NCI-H1930 (cell line): ENCODE measurements around the gene SURF2.
"Not testable (repeated sequence)": the region's sequence is repeated elsewhere in the genome, so short reads cannot be mapped to it uniquely, and the experiment has no call there.

Experiments
- DNase-seq, 2 experiments: peaks; one replicate each; lab custom pipeline; 2025; lab: John Stamatoyannopoulos, UW

Gene SURF2

DNA sequence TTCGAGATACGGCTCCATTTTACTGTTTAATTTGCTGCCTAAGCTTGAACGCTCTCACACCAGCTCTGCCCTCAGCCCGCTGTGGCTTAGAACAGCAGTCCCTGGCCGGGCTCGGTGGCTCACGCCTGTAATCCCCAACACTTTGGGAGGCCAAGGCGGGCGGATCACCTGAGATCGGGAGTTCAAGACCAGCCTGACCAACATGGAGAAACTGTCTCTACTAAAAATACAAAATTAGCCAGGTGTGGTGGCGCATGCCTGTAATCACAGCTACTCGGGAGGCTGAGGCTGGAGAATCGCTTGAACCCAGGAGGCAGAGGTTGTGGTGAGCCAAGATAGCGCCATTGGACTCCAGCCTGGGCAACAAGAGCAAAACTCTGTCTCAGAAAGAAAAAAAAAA lies 20.9 kb downstream of the SURF2 start:
- DNase-seq: not testable (repeated sequence)

DNA sequence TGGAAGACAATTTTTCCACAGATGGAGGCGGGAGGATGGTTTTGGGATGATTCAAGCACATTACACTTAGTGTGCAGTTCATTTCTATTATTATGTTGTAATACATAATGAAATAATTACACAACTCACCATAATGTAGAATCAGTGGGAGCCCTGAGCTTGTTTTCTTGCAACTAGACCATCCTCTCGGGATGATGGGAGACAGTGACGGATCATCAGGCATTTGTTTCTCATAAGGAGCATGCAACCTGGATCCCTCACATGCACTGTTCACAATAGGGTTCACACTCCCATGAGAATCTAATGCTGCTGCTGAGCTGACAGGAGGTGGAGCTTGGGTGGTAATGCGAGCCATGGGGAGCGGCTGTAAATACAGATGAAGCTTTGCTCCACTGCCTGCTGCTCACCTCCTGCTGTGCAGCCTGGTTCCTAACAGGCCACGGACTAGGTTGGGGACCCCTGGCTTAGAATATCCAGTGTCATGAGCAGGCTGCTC lies 21.4 kb downstream of the SURF2 start:
- no peak for DNase-seq

DNA sequence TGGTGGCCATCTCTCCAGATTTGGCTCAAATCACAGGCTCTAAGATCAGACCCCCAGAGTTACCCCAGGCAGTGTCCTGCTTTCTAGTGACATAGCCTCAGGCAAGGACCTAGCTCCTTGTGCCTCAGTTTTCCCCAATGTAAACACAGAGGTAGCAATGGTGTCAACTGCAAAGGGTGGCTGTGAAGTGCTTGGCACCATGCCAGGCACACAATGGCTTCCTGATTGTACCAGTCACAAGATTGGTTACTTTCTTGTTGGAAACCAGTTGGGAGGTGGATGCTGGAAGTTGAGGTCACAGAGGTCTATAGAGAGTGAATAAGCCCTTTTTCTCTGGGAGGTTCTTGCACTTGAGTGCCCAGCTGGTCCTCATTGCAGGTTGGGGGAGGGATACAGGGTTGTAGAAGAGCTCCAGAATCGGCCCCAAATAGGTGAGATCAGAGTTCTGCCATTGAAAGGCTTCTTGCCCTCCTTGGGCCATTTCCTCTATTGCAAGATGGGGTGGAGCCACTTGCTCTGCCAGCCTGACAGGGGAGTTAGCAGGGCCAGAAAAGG lies 22.1 kb downstream of the SURF2 start:
- DNase-seq: no peak

DNA sequence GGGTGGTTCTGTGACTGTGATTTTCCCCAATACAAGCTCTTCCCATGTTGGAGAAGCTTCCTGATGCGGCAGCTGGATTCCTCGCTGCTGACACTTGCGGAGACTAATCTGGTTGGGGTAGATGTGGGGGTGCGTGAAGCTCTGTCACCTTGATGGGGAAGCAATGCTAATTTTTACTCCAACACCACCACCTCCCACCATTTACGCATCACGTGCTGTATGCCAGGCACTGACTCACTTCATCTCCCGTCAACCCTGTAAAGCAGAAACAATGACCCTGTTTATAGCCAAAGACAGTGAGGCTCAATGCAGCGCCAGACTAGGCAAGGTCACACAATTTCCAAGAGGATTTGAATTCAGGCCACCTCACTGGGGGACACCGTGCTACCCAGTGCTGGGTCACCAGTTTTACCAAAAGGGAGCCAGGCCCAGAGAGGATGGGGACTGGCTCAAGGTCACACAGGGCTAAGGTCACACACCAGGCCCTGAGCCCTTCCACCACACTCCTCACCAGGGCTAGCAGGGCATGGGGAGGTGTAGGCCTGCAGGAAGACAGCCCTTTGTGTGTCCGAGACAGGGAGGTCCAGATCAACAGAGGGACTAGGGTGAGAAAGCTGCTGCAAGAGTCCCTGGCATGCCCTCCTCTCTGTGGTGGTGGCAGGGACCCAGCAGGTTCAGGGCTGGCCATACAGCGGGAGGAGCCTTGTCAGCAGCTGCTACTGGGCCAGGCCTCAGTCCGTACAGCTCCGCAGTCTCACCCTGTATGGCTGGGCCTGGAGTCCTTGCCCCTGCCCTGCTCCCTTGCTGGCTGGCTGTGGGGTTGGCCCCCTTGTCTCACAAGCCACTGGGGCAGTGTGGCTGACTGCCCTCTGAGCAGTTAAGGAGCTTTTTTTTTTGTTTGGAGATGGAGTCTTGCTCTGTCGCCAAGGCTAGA lies 23.1 kb downstream of the SURF2 start:
- DNase-seq: no peak

DNA sequence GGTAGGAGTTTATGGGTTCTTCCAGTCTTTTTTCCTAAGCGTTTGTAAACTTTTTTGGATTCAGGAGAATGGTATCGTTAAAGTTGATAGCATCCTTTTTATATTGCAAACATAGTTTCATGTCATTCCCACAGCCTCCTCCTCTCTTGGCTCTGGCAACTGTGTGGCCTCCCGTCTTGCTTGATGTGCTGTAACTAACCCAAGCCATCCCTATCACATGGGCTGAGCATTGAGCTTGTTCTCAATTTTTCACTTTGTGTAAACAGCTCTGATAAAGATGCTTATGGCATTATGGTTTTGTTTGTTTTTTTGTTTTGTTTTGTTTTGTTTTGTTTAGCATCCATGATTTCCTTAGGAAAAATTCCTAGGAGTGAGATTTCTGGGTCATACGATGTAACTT lies 24.4 kb downstream of the SURF2 start:
- no peak for DNase-seq

DNA sequence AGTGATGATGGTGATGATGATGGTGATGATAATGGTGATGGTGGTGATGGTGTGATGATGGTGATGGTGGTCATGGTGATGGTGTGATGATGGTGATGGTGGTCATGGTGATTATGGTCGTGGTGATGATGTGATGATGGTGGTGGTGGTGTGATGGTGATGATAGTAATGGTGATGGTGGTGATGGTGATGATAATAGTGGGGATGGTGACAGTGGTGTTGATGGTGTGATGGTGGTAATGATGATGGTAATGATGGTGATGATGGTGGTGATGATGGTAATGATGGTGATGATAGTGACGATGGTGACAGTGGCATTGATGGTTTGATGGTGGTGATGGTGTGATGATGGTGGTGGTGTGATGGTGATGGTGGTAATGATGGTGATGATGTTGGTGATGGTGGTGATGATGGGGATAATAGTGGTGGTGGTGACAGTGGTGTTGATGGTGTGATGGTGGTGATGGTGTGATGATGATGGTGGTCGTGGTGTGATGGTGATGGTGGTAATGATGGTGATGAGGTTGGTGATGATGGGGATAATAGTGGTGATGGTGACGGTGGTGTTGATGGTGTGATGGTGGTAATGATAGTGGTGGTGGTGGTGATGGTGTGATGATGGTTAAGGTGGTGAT lies 26.3 kb downstream of the SURF2 start:
- DNase-seq: no peak

DNA sequence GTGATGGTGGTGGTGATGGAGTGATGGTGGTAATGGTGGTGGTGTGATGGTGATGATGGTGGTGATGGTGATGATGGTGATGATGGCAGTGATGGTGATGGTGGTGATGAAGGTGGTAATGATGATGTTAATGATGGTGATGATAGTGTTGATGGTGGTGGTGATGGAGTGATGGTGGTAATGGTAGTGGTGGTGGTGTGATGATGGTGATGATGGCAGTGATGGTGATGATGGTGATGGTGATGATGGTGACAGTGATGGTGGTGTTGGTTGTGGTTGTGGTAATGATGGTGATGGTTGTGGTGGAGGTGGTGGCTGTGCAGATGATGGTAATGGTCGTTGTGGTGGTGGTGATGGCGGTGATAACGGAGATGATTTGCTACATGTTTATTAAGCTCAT lies 27.1 kb downstream of the SURF2 start:
- no peak for DNase-seq

DNA sequence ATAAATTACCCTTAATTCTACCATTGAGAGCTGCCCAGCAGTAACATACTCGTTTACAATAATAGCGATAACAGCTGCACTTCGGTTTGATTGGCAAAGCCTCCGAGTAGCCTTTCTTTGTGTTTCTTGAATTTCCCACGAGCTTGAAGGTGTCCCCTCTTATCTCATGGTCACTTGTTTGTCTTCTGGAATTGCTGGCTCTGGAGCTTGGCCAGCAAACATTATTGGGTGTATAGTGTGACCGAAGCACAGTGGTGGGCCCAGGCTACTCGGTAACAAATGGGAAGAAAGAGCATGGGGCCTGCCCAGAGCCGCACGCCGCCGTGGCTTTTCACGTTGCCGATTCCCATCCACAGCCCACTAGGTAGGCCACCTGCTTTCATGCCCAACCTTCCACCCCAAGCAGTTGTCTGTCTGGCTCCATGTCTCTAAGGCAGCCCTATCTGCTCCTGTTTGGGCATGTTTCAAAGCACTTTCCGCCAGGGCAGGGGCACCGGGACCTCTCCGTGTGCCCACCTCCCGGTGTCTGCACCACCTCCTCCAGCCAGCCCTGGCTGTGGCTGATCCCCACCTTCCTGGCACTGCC lies 28.5 kb downstream of the SURF2 start:
- DNase-seq: no peak

DNA sequence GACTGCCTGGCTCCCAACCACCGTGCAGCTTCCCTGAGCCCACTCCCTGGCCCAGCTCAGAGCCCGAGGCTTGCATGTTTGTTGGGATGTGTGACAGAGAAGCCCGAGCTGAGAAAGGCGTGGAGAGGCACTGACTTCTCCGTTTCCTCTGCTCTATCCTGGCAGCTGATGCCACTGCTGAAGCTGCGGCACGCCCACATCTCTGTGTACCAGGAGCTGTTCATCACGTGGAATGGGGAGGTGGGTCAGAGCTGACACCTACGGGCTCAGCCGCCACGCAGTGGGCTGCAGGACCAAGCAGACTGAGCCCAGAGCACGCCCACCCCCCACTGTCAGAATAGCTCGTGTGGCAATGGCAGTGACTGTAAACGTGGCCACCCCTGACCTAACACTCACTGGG lies 29.1 kb downstream of the SURF2 start:
- DNase-seq: no peak

DNA sequence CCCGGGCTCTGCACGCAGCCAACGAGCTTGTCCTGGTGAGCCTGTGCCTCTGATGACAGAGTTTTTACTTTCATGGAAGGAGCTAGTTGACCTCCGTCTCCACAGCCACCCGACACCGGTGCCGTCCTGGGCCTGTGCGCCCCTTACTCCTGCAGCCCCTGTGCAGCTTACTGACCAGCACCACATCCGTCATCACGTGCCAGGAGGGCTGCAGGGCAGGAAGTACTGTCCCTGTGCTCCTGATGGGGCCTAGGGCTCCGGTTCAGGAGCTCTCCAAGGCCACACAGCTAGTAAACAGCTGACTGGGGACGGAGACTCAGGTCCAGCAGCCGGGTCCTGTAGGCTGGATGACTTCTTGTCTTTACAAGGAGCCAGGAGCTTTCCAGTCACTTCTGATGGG lies 30.0 kb downstream of the SURF2 start:
- no peak for DNase-seq

DNA sequence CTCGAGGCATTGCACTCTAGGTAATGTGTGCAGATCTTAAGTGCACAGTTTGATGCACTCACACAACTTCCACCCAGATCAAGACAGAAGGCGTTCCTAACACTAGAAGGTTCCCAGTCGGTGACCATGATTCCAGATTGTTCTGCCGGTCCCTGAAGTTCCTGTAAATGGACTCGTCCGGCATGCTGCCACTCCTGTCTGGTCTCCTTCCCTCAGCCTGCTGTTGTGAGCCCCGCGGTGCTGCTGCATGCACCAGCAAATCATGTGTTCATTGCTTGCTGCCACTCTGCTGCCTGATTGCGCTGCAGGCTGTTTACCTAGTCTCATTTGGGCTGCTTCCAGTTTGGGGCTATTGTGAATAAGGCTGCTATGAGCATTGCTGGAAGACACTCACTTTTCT lies 31.3 kb downstream of the SURF2 start:
- DNase-seq: no peak

DNA sequence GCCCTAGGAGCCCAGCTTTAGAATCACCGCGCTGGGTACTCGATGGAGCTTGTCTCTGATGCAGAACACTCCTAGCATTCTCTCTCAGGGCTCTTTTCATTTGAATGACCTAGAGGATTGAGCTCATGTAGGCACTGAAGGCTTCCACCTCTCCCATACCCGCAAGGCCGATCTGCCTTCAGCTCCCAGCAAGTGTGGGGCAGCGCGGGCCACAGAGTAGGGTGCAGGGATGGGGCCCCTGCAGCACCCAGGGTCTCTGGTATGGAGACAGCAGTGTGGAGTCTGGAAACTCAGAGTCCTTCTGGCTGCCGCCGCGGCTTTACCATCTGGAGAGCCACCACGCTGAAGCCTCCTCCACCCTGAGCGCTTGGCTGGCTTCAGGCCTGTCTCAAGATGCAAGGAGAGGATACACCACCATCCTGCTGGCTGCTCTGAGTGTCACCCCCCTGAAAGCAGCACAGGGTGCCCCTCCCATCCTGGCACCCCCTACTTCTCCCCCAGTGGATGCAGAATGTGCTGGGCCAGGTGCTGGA lies 32.7 kb downstream of the SURF2 start:
- DNase-seq: no peak

DNA sequence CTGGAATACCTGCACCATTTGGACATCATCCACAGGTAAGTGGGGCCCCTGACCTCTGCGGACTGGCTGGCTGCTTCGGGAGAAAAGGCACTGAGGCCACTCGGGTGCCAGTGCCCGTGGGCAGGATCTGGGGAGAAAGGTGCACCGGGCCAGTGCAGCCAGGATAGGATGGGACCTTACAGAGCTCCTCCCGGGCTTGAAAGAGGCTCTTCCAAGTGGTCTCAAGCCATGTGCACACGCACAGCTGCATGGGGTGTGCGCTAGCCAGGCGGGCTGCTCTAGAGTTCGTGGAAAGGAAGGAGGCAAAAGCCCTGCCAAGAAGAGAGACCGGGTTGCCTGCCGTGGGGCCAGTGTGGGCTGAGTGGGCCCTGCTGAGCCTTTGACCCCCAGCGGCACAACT lies 33.2 kb downstream of the SURF2 start:
- no peak for DNase-seq

DNA sequence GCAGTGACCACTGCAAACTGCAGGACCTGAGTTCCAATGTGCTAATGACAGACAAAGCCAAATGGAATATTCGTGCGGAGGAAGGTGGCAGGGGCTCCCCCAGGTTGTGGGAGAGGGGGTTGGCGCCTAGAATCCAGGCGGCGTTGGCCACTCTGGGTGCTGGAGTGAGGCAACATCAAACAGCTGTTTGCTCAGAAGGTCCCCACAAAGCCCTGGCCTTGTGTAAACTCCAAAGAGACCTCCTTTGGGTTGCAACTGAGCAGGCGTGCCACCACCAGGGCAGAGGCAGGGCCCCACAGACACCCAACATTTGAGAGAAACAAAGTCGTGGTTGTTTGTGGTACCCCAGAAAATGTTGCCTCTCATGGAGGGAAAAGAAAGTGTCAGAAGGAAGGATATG lies 34.4 kb downstream of the SURF2 start:
- DNase-seq: no peak

DNA sequence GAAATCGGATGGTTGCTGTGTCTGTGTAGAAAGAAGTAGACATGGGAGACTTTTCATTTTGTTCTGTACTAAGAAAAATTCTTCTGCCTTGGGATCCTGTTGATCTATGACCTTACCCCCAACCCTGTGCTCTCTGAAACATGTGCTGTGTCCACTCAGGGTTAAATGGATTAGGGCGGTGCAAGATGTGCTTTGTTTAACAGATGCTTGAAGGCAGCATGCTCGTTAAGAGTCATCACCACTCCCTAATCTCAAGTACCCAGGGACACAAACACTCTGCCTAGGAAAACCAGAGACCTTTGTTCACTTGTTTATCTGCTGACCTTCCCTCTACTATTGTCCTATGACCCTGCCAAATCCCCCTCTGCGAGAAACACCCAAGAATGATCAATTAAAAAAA lies 35.1 kb downstream of the SURF2 start:
- DNase-seq: not testable (repeated sequence)

DNA sequence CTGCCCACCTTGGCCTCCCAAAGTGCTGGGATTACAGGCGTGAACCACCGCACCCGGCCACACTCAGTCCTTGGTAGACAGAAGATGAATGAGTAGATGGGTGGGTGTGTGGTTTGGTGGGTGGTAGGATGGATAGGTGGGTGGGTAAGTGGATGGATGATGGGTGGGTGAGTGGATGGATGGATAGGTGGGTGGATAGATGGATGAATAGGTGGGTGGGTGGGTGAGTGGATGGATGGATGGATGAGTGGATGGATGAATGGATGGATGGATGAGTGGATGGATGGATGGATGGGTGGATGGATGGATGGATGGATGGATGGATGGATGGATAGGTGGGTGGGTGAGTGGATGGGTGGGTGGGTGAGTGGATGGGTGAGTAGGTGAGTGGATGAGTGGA lies 36.0 kb downstream of the SURF2 start:
- not testable (repeated sequence) for DNase-seq

DNA sequence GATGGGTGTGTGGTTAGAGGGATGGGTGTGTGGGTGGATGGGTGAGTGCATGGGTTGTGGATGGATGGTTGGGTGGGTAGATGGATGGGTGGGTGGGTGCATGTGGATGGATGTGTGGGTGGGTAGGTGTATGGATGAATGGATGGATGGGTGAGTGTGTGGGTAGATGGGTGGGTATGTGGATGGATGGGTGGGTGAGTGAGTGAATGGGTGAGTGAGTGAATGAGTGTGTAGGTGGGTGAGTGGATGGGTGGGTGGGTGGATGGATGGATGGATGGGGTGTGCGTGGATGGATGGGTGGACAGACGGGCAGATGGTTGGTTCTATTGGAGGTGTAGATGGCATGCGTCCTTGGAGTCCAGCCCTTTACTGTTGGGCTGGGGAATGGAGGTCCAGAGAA lies 37.0 kb downstream of the SURF2 start:
- no peak for DNase-seq

DNA sequence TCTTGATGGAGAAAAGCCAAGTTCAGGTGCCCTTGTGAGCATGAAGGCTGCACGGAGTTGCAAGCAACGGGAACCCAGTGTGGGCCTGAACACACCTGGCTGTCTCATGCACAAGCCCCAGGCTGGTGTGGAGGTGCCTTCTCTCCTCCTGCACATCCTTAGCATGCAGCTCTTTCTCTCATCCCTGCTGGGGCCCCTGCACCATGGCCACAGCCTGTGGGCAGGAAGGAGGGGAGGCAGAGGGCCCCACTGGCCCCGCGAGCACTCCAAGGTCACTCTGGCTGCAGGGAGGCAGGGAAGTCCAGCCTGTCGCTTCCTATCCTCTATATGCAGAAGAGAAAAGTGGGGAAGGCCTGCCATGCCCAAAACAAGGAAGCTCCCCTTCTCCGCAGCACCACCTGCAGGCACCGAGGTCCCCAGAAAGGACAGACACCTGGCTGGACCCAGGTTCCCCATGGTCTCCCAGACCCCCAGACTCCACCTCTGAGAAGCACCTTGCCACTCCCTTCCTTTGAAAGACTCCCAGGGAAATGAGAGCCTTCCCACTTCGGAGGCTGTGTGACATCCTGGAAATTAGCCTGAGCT lies 38.4 kb downstream of the SURF2 start:
- DNase-seq: no peak

DNA sequence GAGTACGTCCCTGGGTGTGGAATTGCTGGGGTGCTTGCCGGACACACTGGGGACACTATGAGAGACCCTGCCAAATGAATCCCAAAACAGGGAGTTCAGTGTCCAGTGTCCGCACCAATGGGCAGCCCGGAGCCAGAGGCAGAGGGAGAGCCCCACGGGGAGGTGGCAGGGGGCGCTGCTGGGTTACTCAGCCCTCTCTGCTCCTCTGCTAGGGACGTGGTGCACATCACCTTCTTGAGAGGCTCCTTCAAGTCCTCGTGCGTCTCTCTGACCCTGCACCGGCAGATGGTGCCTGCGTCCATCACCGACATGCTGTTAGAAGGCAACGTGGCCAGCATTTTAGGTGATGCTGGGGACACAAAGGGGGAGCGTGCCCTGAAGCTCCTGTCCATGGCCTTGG lies 40.6 kb downstream of the SURF2 start:
- no peak for DNase-seq

DNA sequence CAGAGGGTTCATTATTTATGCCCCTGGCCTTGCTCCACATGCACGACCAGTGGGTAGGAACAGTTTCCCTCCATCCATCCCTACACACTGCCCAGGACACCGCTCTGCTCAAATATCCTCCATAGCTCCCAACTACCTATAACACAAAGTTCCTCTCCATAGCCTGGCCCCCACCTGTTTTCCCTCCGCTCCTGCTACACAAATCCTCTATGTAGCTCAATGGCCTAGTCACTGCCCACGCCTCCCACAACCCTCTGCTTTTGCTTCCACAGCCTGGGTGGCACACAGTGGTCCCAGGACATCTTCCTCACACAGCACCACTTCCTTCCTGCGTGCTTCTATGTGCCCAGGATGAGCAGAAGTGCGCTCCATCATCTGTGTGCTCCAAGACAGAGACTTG lies 41.0 kb downstream of the SURF2 start:
- DNase-seq: no peak

DNA sequence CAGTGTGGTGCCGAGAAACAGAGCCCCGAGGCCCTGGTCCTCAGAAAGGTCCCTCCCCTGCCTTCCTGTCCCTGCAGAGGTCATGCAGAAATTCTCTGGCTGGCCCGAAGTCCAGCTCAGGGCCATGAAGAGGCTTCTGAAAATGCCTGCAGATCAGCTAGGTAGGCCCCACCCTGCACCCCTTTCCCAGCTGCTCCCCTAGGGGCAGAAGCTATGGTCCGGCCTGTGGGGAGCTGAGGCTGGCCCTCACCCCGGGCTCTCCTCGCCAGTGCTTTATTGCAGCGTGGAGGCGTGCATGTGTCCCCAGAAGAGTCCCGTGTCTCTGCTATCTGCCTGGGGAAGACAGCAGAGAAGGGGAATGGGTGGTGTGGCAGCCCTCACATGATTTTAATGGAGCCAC lies 41.5 kb downstream of the SURF2 start:
- DNase-seq: no peak

DNA sequence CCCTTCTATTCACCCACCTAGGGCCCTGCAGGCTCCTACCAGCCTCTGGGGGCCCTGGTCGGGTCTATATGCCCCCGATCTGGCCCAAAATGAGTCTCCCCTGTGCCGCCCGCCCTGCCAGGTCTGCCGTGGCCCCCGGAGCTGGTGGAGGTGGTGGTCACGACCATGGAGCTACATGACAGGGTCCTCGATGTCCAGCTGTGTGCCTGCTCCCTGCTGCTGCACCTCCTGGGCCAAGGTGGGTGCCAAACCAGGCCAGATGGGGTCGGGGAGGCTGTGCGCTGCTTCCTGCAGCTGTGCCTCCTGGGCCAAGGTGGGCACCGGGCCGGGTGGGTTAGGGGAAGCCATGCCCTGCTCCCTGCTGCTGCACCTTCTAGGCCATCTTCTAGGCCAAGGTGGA lies 43.9 kb downstream of the SURF2 start:
- no peak for DNase-seq
